Dermis microvascular lymphatic vessel endothelial cell (primary cell): ENCODE results near the gene NELL1. TPM values are rescaled to one million over a fixed set of nuclear protein-coding genes. Genes with fewer than 3 reads are reported as not detected.

Experiments
- DNase-seq, 2 donors: peaks; one replicate each; pipeline versions ENCODE4 v3.0.0 to v3.0.0-alpha.2; 2010; ENCODE audit warnings: low read depth in 2 of 2
- total RNA-seq: library from RNA; depleted of rRNA; stranded (reverse); fragments of >200 nt; gene quantifications from 2 replicates; pipeline ENCODE4 v1.2.1, GENCODE V29; 2014

Gene NELL1
- total RNA-seq, 1 donor from 2014 or later, result not detected

- no peak for DNase-seq
Measured at GRCh38 chr11:20962581-20962980, 293.2 kb downstream of the NELL1 start.

GRCh38 chr11:20963596-20963995 lies 294.2 kb downstream of the NELL1 start:
- DNase-seq, result no peak

GRCh38 chr11:20964985-20965384 lies 295.6 kb downstream of the NELL1 start:
- DNase-seq, result no peak

- no peak for DNase-seq
Measured at GRCh38 chr11:20966489-20966888, 297.1 kb downstream of the NELL1 start.

GRCh38 chr11:20973940-20974559 lies 304.7 kb downstream of the NELL1 start:
- no peak for DNase-seq

- no peak for DNase-seq
Measured at GRCh38 chr11:20980736-20981135, 311.4 kb downstream of the NELL1 start.

GRCh38 chr11:20990447-20990846 lies 321.1 kb downstream of the NELL1 start:
- DNase-seq, result no peak

- no peak for DNase-seq
Measured at GRCh38 chr11:20991471-20991870, 322.1 kb downstream of the NELL1 start.

GRCh38 chr11:21007297-21007696 lies 337.9 kb downstream of the NELL1 start:
- DNase-seq, result no peak

GRCh38 chr11:21018248-21018647 lies 348.9 kb downstream of the NELL1 start:
- no peak for DNase-seq

GRCh38 chr11:21026685-21027084 lies 357.3 kb downstream of the NELL1 start:
- DNase-seq, result no peak

- DNase-seq, result no peak
Measured at GRCh38 chr11:21037850-21038249, 368.5 kb downstream of the NELL1 start.

- DNase-seq, result no peak
Measured at GRCh38 chr11:21038801-21039200, 369.4 kb downstream of the NELL1 start.

GRCh38 chr11:21040630-21041029 lies 371.2 kb downstream of the NELL1 start:
- no peak for DNase-seq

- no peak for DNase-seq
Measured at GRCh38 chr11:21048626-21049025, 379.2 kb downstream of the NELL1 start.

GRCh38 chr11:21053466-21053865 lies 384.1 kb downstream of the NELL1 start:
- no peak for DNase-seq

GRCh38 chr11:21056644-21057043 lies 387.3 kb downstream of the NELL1 start:
- no peak for DNase-seq

GRCh38 chr11:21059879-21060278 lies 390.5 kb downstream of the NELL1 start:
- DNase-seq, result no peak

- no peak for DNase-seq
Measured at GRCh38 chr11:21066030-21066429, 396.6 kb downstream of the NELL1 start.

GRCh38 chr11:21068886-21069285 lies 399.5 kb downstream of the NELL1 start:
- DNase-seq, result no peak

GRCh38 chr11:21069909-21070308 lies 400.5 kb downstream of the NELL1 start:
- no peak for DNase-seq

GRCh38 chr11:21072558-21072957 lies 403.2 kb downstream of the NELL1 start:
- DNase-seq, result no peak

GRCh38 chr11:21082853-21083252 lies 413.5 kb downstream of the NELL1 start:
- DNase-seq, result no peak

- no peak for DNase-seq
Measured at GRCh38 chr11:21088930-21089329, 419.5 kb downstream of the NELL1 start.
